ENCODE data around the gene RMI2.

Gene RMI2

GRCh38 chr16:11322823-11323222 lies 22.4 kb upstream of the RMI2 start (continued):
- TF ChIP-seq PRDM2 (tag by site-specific recombination; IDR thresholded peaks at IDR 0.05; ENCODE audit: borderline replicate concordance), result no peak
- TF ChIP-seq TCF7L2 (IDR thresholded peaks at IDR 0.05; ENCODE audit: borderline replicate concordance, low read depth, low read length), result no peak
- no peak for TF ChIP-seq ZNF530 (tag by site-specific recombination; IDR thresholded peaks at IDR 0.05; ENCODE audit: low read depth)

DNA sequence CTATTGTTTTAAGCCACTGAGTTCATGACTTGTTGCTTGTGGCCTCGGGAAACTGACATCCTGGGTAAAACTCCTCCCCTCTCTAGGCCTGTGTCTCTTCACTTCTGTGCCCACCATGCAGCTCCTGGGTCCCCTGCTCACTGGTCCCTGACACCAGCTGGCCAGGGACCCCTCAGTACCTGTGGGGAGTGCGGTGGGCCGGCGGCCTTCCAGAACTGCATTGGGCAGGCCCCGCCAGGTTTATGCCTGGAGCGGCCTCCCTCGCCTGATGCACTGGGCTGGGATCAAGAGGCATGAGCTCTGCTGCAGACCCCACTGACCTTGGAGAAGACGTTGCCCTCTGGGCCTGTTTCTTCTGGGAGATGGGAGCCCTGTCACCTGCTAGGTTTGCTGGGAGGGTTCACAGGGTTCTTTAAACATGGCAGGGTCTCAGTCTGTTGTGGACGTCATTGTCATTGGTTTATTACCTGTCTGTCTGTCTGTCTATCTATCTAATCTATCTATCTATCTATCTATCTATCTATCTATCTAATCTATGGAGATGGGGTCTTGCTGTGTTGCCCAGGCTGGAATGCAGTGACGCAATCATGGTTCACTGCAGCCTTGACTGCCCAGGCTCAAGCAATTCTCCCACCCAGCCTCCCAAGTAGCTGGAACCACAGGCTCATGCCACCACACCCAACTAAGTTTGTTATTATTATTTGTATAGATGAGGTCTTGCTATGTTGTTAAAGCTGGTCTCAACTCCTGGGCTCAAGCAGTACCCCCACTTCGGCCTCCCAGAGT lies 21.5 kb upstream of the RMI2 start:
- H3K4me1 ChIP-seq (ENCODE audit: control insufficient read depth, insufficient read depth, low read length), result no peaks in the 10 kb centered on the region
- no peak overlapping the region for H3K27ac ChIP-seq (ENCODE audit: extremely low read depth, low read depth, low read length)
- CTCF ChIA-PET, result no interaction called here
- H3K9me3 ChIP-seq (ENCODE audit: control insufficient read depth, insufficient read depth, low read depth, low read length), result no peaks in the 10 kb centered on the region
- H3K4me3 ChIP-seq (ENCODE audit: low read depth, low read length), result no peak overlapping the region
- H3K36me3 ChIP-seq (ENCODE audit: control insufficient read depth in 2 of 2, insufficient read depth in 1 of 2, low read length in 2 of 2), result no peaks in the 10 kb centered on the region
- TF ChIP-seq SCRT2 (tag by site-specific recombination; IDR thresholded peaks at IDR 0.05) (peak; percentile 79), ZNF324 (tag by site-specific recombination; IDR thresholded peaks at IDR 0.05) (no peak)
- POLR2A ChIA-PET, result no interaction called here

- Histone ChIP-seq H3K9me3 (ENCODE audit: control insufficient read depth, insufficient read depth, low read depth, low read length) (no peaks in the 10 kb centered on the region), H3K4me3 (ENCODE audit: low read depth, low read length) (no peak overlapping the region), H3K4me1 (ENCODE audit: control insufficient read depth, insufficient read depth, low read length) (no peaks in the 10 kb centered on the region), H3K27ac (ENCODE audit: extremely low read depth, low read depth, low read length) (no peak overlapping the region), H3K36me3 (ENCODE audit: control insufficient read depth in 2 of 2, insufficient read depth in 1 of 2, low read length in 2 of 2) (no peaks in the 10 kb centered on the region)
- TF ChIP-seq ZNF239 (tag by site-specific recombination; IDR thresholded peaks at IDR 0.05) (no peak), EGR2 (tag by site-specific recombination; IDR thresholded peaks at IDR 0.05; ENCODE audit: low read depth) (peak; percentile 28; the same call in 1 of the 2 replicates)
- ChIA-PET CTCF (interaction anchor here (1.1 kb wide), 1 partner anchor 362 kb away, joined by 3 read pairs; no protein-coding TSS in a partner anchor), POLR2A (no interaction called here)
These were observed 19.7 kb upstream of the RMI2 start for GRCh38 chr16:11325404-11326083.

DNA sequence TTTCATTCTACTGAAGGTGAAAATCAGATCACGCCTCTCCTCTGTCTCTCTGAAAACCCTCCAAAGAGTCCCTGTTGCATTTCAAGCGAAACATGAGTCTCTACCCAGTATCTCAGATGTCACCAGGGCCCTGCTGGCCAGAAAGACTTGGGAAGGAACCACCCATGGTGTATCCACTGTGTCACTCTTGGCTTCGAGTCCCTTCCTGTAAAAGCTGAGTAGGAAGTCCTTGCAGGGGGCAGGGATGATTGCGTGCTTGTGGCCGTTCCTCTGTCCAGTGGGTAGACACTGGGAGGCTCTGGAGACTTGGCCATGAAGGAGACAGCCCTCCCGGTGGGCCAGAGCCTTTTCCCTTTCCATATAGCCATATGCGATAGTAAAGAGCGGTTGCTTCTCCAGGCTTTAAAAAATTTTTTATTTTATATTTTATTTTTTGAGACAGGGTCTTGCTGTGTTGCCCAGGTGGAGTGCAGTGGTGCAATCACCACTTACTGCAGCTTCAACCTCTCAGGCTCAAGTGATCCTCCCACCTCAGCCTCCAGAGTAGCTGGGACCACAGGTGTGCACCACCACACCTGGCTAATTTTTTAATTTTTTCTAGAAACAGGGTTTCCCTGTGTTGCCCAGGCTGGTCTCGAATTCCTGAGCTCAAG lies 19.0 kb upstream of the RMI2 start:
- ChIA-PET CTCF (no interaction called here), POLR2A (no interaction called here)
- no peaks in the 10 kb centered on the region for H3K4me1 ChIP-seq (ENCODE audit: control insufficient read depth, insufficient read depth, low read length)
- H3K36me3 ChIP-seq (ENCODE audit: control insufficient read depth in 2 of 2, insufficient read depth in 1 of 2, low read length in 2 of 2), result no peaks in the 10 kb centered on the region
- no peak overlapping the region for H3K27ac ChIP-seq (ENCODE audit: extremely low read depth, low read depth, low read length)
- H3K4me3 ChIP-seq (ENCODE audit: low read depth, low read length), result no peak overlapping the region
- no peaks in the 10 kb centered on the region for H3K9me3 ChIP-seq (ENCODE audit: control insufficient read depth, insufficient read depth, low read depth, low read length)
- TF ChIP-seq ZNF302 (tag by site-specific recombination; IDR thresholded peaks at IDR 0.05; ENCODE audit: low read depth) (no peak), ZNF48 (tag by site-specific recombination; IDR thresholded peaks at IDR 0.05) (no peak), GLIS1 (tag by site-specific recombination; IDR thresholded peaks at IDR 0.05) (peak; percentile 41), ZIC2 (tag by site-specific recombination; IDR thresholded peaks at IDR 0.05) (peak; percentile 87), ZNF473 (tag by site-specific recombination; IDR thresholded peaks at IDR 0.05) (no peak), ZNF692 (tag by site-specific recombination; IDR thresholded peaks at IDR 0.05) (no peak), ZNF639 (tag by site-specific recombination; IDR thresholded peaks at IDR 0.05) (no peak), YY2 (tag by site-specific recombination; IDR thresholded peaks at IDR 0.05) (no peak), TCF7L2 (IDR thresholded peaks at IDR 0.05; ENCODE audit: borderline replicate concordance, low read depth, low read length) (no peak)
- TF ChIP-seq, protein P1, sequence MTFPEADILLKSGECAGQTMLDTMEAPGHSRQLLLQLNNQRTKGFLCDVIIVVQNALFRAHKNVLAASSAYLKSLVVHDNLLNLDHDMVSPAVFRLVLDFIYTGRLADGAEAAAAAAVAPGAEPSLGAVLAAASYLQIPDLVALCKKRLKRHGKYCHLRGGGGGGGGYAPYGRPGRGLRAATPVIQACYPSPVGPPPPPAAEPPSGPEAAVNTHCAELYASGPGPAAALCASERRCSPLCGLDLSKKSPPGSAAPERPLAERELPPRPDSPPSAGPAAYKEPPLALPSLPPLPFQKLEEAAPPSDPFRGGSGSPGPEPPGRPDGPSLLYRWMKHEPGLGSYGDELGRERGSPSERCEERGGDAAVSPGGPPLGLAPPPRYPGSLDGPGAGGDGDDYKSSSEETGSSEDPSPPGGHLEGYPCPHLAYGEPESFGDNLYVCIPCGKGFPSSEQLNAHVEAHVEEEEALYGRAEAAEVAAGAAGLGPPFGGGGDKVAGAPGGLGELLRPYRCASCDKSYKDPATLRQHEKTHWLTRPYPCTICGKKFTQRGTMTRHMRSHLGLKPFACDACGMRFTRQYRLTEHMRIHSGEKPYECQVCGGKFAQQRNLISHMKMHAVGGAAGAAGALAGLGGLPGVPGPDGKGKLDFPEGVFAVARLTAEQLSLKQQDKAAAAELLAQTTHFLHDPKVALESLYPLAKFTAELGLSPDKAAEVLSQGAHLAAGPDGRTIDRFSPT (tag by site-specific recombination; IDR thresholded peaks at IDR 0.05), result no peak
